ENCODE data around the gene PCK2. TPM values are rescaled to one million over a fixed set of nuclear protein-coding genes. Genes with fewer than 3 reads are reported as not detected.
A peak's percentile ranks its signal among the peaks of the same experiment; 100 is the strongest.

Gene PCK2
- total and polyA plus RNA-seq, 2 of the 13 experiments (the other 11 are each of a cell fraction or from before 2014, with no cell fraction given), result 129 to 272 TPM

GRCh38 chr14:24094841-24095270, 745 bp downstream of the PCK2 start (continued):
- TF ChIP-seq TERF1 (CRISPR knock-in tag; IDR thresholded peaks at IDR 0.05) (no peak), PLRG1 (conservative IDR thresholded peaks at IDR 0.05) (no peak), KLF15 (CRISPR knock-in tag; IDR thresholded peaks at IDR 0.05; ENCODE audit: borderline replicate concordance) (0 out of 2 replicates have a peak, but pooled peaks have one; percentile 1), ZNF383 (CRISPR knock-in tag; IDR thresholded peaks at IDR 0.05; ENCODE audit: borderline replicate concordance) (peak; percentile 97), MED8 (CRISPR knock-in tag; IDR thresholded peaks at IDR 0.05; ENCODE audit: insufficient replicate concordance) (no peak), EED (CRISPR knock-in tag; IDR thresholded peaks at IDR 0.05) (peak; percentile 69; the same call in 1 of the 2 replicates), U2AF2 (IDR thresholded peaks at IDR 0.05; ENCODE audit: low read depth, low read length) (no peak), ZBED4 (CRISPR knock-in tag; IDR thresholded peaks at IDR 0.05; ENCODE audit: borderline replicate concordance) (no peak), RFX5 (IDR thresholded peaks at IDR 0.05; ENCODE audit: low read depth, low read length) (no peak), SATB2 (CRISPR knock-in tag; IDR thresholded peaks at IDR 0.05) (no peak), SRSF1 (optimal IDR thresholded peaks at IDR 0.05; ENCODE audit: low read depth, low read length) (no peak), ZSCAN30 (CRISPR knock-in tag; IDR thresholded peaks at IDR 0.05) (no peak), GPN1 (CRISPR knock-in tag; IDR thresholded peaks at IDR 0.05; ENCODE audit: borderline replicate concordance) (0 out of 2 replicates have a peak, but pooled peaks have one; percentile 67), ATF2 (CRISPR knock-in tag; IDR thresholded peaks at IDR 0.05) (no peak), SAP130 (CRISPR knock-in tag; IDR thresholded peaks at IDR 0.05; ENCODE audit: low read depth) (no peak), BCL6 (CRISPR knock-in tag; IDR thresholded peaks at IDR 0.05) (no peak), CERS6 (CRISPR knock-in tag; IDR thresholded peaks at IDR 0.05) (no peak), MAFG (CRISPR knock-in tag; IDR thresholded peaks at IDR 0.05) (no peak), ZNF20 (CRISPR knock-in tag; IDR thresholded peaks at IDR 0.05) (peak; percentile 82; the same call in 1 of the 2 replicates), PTBP1 (IDR thresholded peaks at IDR 0.05; ENCODE audit: low read depth, low read length, poor library complexity, severe bottlenecking) (no peak)
